RWPE2 (cell line): ENCODE results near the gene ZNF274.
"Not testable (repeated sequence)": the region's sequence is repeated elsewhere in the genome, so short reads cannot be mapped to it uniquely, and the experiment has no call there.

ENCODE experiments used
- ATAC-seq: fragments of 200-7000 bp; cut with Tn5 transposase; 3 replicates; pipeline ENCODE4 v1.9.1; 2021; ENCODE audit warnings: low read depth
- DNase-seq: peaks from one replicate; pipeline ENCODE4 v3.0.0-alpha.2; 2020; ENCODE audit warnings: low spot score
- H3K27ac ChIP-seq: fragments of 450-650 bp; 2 replicates; pipeline ENCODE4 v1.5.1; 2017; ENCODE audit warnings: mild to moderate bottlenecking; ENCODE audit not compliant: poor library complexity, severe bottlenecking
- H3K27me3 ChIP-seq: fragments of 250-450 bp; sonication (Bioruptor Pico); 2 replicates; pipeline ENCODE4 v1.5.1; 2021; ENCODE audit warnings: mild to moderate bottlenecking, moderate library complexity; ENCODE audit not compliant: insufficient read depth, poor library complexity, severe bottlenecking
- H3K36me3 ChIP-seq: fragments of 250-450 bp; sonication (Bioruptor Pico); 2 replicates; pipeline ENCODE4 v1.5.1; 2020; ENCODE audit warnings: low read depth, mild to moderate bottlenecking, moderate library complexity
- H3K4me1 ChIP-seq: fragments of 250-450 bp; sonication (Bioruptor Pico); 2 replicates; pipeline ENCODE4 v1.5.1; 2021; ENCODE audit warnings: mild to moderate bottlenecking, moderate library complexity; ENCODE audit not compliant: insufficient read depth, poor library complexity, severe bottlenecking
- H3K4me3 ChIP-seq: fragments of 250-450 bp; sonication (Bioruptor Pico); 2 replicates; pipeline ENCODE4 v1.5.1; 2021; ENCODE audit warnings: mild to moderate bottlenecking, moderate library complexity; ENCODE audit not compliant: severe bottlenecking
- H3K9me3 ChIP-seq: fragments of 250-450 bp; sonication (Bioruptor Pico); 2 replicates; pipeline ENCODE4 v1.5.1; 2021; ENCODE audit warnings: mild to moderate bottlenecking, moderate library complexity; ENCODE audit not compliant: severe bottlenecking
- TF ChIP-seq, protein P1 (sequence below): fragments of 450-650 bp; IDR thresholded peaks from one replicate; pipeline ENCODE4 v1.5.1; 2017; ENCODE audit warnings: mild to moderate bottlenecking, moderate library complexity; ENCODE audit not compliant: poor library complexity, severe bottlenecking

ZNF274 gene

GRCh38 chr19:58248886-58249285 lies 66.0 kb downstream of the ZNF274 start:
- H3K27ac ChIP-seq = no peak overlapping the region
- H3K4me1 ChIP-seq = no peaks in the 10 kb centered on the region
- H3K4me3 ChIP-seq = no peak overlapping the region
- DNase-seq = no peak
- H3K27me3 ChIP-seq = no peaks in the 10 kb centered on the region
- peaks cover 100% of the 10 kb centered on the region for H3K36me3 ChIP-seq
- ATAC-seq = no peak
- H3K9me3 ChIP-seq = peaks cover 32% of the 10 kb centered on the region
- TF ChIP-seq, protein P1, sequence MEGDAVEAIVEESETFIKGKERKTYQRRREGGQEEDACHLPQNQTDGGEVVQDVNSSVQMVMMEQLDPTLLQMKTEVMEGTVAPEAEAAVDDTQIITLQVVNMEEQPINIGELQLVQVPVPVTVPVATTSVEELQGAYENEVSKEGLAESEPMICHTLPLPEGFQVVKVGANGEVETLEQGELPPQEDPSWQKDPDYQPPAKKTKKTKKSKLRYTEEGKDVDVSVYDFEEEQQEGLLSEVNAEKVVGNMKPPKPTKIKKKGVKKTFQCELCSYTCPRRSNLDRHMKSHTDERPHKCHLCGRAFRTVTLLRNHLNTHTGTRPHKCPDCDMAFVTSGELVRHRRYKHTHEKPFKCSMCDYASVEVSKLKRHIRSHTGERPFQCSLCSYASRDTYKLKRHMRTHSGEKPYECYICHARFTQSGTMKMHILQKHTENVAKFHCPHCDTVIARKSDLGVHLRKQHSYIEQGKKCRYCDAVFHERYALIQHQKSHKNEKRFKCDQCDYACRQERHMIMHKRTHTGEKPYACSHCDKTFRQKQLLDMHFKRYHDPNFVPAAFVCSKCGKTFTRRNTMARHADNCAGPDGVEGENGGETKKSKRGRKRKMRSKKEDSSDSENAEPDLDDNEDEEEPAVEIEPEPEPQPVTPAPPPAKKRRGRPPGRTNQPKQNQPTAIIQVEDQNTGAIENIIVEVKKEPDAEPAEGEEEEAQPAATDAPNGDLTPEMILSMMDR = no peak

DNA sequence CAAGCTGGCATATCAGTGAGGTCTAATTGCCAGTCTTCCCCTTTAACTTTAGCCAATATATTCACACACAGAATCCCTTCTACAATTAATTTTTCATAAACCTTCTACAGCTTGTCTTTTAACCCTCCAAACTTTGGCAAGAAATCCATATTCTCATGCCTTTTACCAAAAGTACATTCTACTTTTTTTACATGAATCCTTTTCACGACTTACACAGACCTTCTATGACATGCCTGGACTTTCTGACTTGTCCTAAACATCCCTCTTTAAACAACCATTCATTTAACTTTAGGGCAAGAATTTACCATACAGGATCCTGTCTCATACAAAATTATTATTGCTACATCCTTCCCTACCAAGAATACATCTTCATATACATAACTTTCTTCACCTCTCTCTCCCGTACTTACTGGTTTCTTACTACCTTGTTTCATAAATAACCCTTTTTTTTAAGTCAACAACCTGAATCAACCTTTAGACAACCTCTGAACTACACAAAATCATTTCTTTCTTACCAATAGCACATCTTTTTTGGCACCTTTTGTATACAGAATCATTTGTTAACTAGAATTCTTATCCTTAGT lies 69.3 kb downstream of the ZNF274 start:
- TF ChIP-seq, protein P1 = no peak
- Histone ChIP-seq H3K4me3 (no peak overlapping the region), H3K27me3 (no peaks in the 10 kb centered on the region), H3K9me3 (peaks cover 39% of the 10 kb centered on the region), H3K27ac (no peak overlapping the region), H3K4me1 (no peaks in the 10 kb centered on the region), H3K36me3 (peaks cover 96% of the 10 kb centered on the region)
- no peak for DNase-seq
- ATAC-seq = no peak

DNA sequence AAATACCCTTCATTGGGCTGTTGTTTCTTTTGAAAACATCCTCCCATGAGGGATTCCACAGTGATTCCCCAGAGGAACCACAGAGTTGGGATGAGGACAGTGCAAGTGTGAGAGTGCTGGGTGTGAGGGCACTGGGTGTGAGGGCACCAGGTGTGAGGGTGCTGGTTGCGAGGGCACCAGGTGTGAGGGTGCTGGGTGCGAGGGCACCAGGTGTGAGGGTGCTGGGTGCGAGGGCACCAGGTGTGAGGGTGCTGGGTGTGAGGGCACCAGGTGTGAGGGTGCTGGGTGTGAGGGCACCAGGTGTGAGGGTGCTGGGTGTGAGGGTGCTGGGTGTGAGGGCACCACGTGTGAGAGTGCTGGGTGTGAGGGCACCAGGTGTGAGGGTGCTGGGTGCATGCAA lies 75.4 kb downstream of the ZNF274 start:
- not testable (repeated sequence) for H3K27me3 ChIP-seq, H3K4me3 ChIP-seq, DNase-seq, H3K27ac ChIP-seq, H3K4me1 ChIP-seq, ATAC-seq
- Histone ChIP-seq H3K9me3 (peaks cover 49% of the 10 kb centered on the region), H3K36me3 (peaks cover 85% of the 10 kb centered on the region)

- H3K4me1 ChIP-seq = no peaks in the 10 kb centered on the region
- ATAC-seq (no peak), DNase-seq (no peak)
- H3K4me3 ChIP-seq = no peak overlapping the region
- peaks cover 67% of the 10 kb centered on the region for H3K36me3 ChIP-seq
- H3K27ac ChIP-seq = no peak overlapping the region
- H3K9me3 ChIP-seq = peaks cover 58% of the 10 kb centered on the region
- H3K27me3 ChIP-seq = no peaks in the 10 kb centered on the region
- TF ChIP-seq, protein P1 = no peak
These were observed 78.7 kb downstream of the ZNF274 start for GRCh38 chr19:58261600-58261967.

DNA sequence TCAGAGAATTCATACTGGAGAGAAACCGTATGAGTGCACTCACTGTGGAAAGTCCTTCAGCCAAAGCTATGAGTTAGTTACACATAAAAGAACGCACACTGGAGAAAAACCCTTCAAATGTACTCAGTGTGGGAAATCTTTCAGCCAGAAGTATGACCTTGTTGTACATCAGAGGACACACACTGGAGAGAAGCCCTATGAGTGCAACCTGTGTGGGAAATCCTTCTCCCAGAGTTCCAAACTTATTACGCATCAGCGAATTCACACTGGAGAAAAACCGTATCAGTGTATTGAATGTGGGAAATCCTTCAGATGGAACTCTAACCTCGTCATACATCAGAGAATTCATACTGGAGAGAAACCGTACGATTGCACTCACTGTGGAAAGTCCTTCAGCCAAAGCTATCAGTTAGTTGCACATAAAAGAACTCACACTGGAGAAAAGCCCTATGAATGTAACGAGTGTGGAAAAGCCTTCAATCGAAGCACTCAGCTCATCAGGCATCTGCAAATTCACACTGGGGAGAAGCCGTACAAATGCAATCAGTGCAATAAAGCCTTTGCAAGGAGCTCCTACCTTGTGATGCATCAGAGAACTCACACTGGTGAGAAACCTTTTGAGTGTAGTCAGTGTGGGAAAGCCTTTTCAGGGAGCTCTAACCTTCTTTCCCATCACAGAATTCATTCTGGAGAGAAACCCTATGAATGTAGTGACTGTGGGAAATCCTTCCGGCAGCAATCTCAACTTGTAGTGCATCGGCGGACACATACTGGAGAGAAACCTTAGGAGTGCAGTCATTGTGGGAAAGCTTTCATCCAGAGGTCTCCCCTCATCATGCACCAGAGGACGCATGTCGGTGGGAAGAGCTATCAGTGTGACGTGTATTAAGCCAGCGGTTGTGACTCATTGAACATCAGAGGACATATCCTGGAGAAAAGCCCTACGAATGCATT lies 79.4 kb downstream of the ZNF274 start:
- DNase-seq (no peak), ATAC-seq (no peak)
- Histone ChIP-seq H3K36me3 (peaks cover 61% of the 10 kb centered on the region), H3K4me1 (no peaks in the 10 kb centered on the region), H3K27me3 (no peaks in the 10 kb centered on the region), H3K9me3 (peaks cover 65% of the 10 kb centered on the region), H3K4me3 (no peak overlapping the region), H3K27ac (no peak overlapping the region)
- TF ChIP-seq, protein P1 = no peak
